ENCODE measurements around the gene PGA4. TPM values are rescaled to one million over a fixed set of nuclear protein-coding genes. Genes with fewer than 3 reads are reported as not detected.
"Not testable (repeated sequence)": the region's sequence is repeated elsewhere in the genome, so short reads cannot be mapped to it uniquely, and the experiment has no call there.

Gene PGA4
- total RNA-seq, 1 donor from 2014 or later: 30.8 TPM

GRCh38 chr11:61204502-61205059, 17.6 kb upstream of the PGA4 start:
- not testable (repeated sequence) for DNase-seq (ENCODE audit: low spot score)

GRCh38 chr11:61207636-61208310, 14.4 kb upstream of the PGA4 start:
- not testable (repeated sequence) for DNase-seq (ENCODE audit: low spot score)

- not testable (repeated sequence) for DNase-seq (ENCODE audit: low spot score)
Measured at GRCh38 chr11:61210629-61211028, 11.5 kb upstream of the PGA4 start.

GRCh38 chr11:61211327-61211952, 10.7 kb upstream of the PGA4 start:
- DNase-seq (ENCODE audit: low spot score): not testable (repeated sequence)

- DNase-seq (ENCODE audit: low spot score): not testable (repeated sequence)
Measured at GRCh38 chr11:61212202-61212601, 9.9 kb upstream of the PGA4 start.

GRCh38 chr11:61213711-61214324, 8.3 kb upstream of the PGA4 start:
- not testable (repeated sequence) for DNase-seq (ENCODE audit: low spot score)

GRCh38 chr11:61218306-61218705, 3.8 kb upstream of the PGA4 start:
- DNase-seq (ENCODE audit: low spot score): not testable (repeated sequence)

GRCh38 chr11:61219016-61219415, 3.1 kb upstream of the PGA4 start:
- DNase-seq (ENCODE audit: low spot score): not testable (repeated sequence)

GRCh38 chr11:61222692-61223091, 545 bp downstream of the PGA4 start:
- not testable (repeated sequence) for DNase-seq (ENCODE audit: low spot score)

GRCh38 chr11:61226457-61227137, 4.5 kb downstream of the PGA4 start:
- not testable (repeated sequence) for DNase-seq (ENCODE audit: low spot score)

- not testable (repeated sequence) for DNase-seq (ENCODE audit: low spot score)
Measured at GRCh38 chr11:61229458-61229857, 7.3 kb downstream of the PGA4 start.

- DNase-seq (ENCODE audit: low spot score): not testable (repeated sequence)
Measured at GRCh38 chr11:61231033-61231432, 8.9 kb downstream of the PGA4 start.

GRCh38 chr11:61231585-61231984, 9.4 kb downstream of the PGA4 start:
- DNase-seq (ENCODE audit: low spot score): not testable (repeated sequence)

- not testable (repeated sequence) for DNase-seq (ENCODE audit: low spot score)
Measured at GRCh38 chr11:61232548-61233145, 10.5 kb downstream of the PGA4 start.

- DNase-seq (ENCODE audit: low spot score): not testable (repeated sequence)
Measured at GRCh38 chr11:61237130-61237529, 15.0 kb downstream of the PGA4 start.

GRCh38 chr11:61240288-61240687, 18.1 kb downstream of the PGA4 start:
- DNase-seq (ENCODE audit: low spot score): not testable (repeated sequence)

GRCh38 chr11:61240875-61241274, 18.7 kb downstream of the PGA4 start, which contains the start of gene PGA5:
Gene PGA5 (plus strand): TSS chr11:61241175. CDS start chr11:61241227, 52 bp downstream.
- not testable (repeated sequence) for DNase-seq (ENCODE audit: low spot score)

- DNase-seq (ENCODE audit: low spot score): not testable (repeated sequence)
Measured at GRCh38 chr11:61241526-61241925, 19.4 kb downstream of the PGA4 start.

GRCh38 chr11:61245284-61245964, 23.3 kb downstream of the PGA4 start:
- not testable (repeated sequence) for DNase-seq (ENCODE audit: low spot score)

- not testable (repeated sequence) for DNase-seq (ENCODE audit: low spot score)
Measured at GRCh38 chr11:61248071-61248470, 25.9 kb downstream of the PGA4 start.
